IMR-90 (cell line): ENCODE data around the gene COL4A5. TPM values are rescaled to one million over a fixed set of nuclear protein-coding genes. Genes with fewer than 3 reads are reported as not detected.

Experiments used
- ATAC-seq: fragments of 200-7000 bp; cut with Tn5 transposase; 2 replicates; pipeline ENCODE4 v1.9.1; 2020; ENCODE audit warnings: low read depth, mild to moderate bottlenecking, moderate library complexity
- BruUV-seq: library from RNA; stranded (reverse); fragments of 400-500 nt; replicated peaks from 2 replicates; lab custom pipeline; 2021; lab: Mats Ljungman, UMichigan
- CTCF ChIA-PET: fragments of 300-600 bp; formaldehyde crosslinking; extraction: SDS; loops from one replicate; lab custom pipeline; 2021; ENCODE audit warnings: antibody characterized with exemption; lab: Yijun Ruan, JAX
- POLR2A ChIA-PET: fragments of 300-600 bp; sonication (Branson Sonifier 250); formaldehyde crosslinking; loops from one replicate; lab custom pipeline; 2022; ENCODE audit warnings: antibody characterized with exemption; ENCODE audit not compliant: unreplicated experiment; lab: Charles Lee
- DNase-seq: peaks from one replicate; pipeline ENCODE4 v3.0.0; 2013
- H2AFZ ChIP-seq: replicated peaks from 2 replicates; pipeline ENCODE3; 2013; ENCODE audit warnings: low read length, mild to moderate bottlenecking; ENCODE audit not compliant: poor library complexity
- H2AK5ac ChIP-seq: 2 replicates; pipeline ENCODE4 v1.6.1; 2013; ENCODE audit warnings: low read depth, low read length, inconsistent platforms
- H2AK9ac ChIP-seq: replicated peaks from 2 replicates; pipeline ENCODE3; 2013; ENCODE audit warnings: mild to moderate bottlenecking, low read depth, low read length, moderate library complexity; ENCODE audit not compliant: poor library complexity
- H2BK120ac ChIP-seq: 2 replicates; pipeline ENCODE4 v1.6.1; 2013; ENCODE audit warnings: low read depth, low read length, inconsistent platforms
- H2BK15ac ChIP-seq: 3 replicates; pipeline ENCODE4 v1.6.1; 2013; ENCODE audit warnings: low read depth, low read length, inconsistent platforms
- H2BK20ac ChIP-seq: 2 replicates; pipeline ENCODE4 v1.6.1; 2013; ENCODE audit warnings: low read depth, mild to moderate bottlenecking, inconsistent platforms, low read length, moderate library complexity
- H2BK5ac ChIP-seq: 2 replicates; pipeline ENCODE4 v1.6.1; 2013; ENCODE audit warnings: mild to moderate bottlenecking, low read depth, low read length, inconsistent platforms; ENCODE audit not compliant: poor library complexity, severe bottlenecking
- H3K14ac ChIP-seq: replicated peaks from 2 replicates; pipeline ENCODE4 v1.6.1; 2013; ENCODE audit warnings: low read depth, low read length, inconsistent platforms
- H3K18ac ChIP-seq: 2 replicates; pipeline ENCODE4 v1.6.1; 2013; ENCODE audit warnings: low read depth, low read length, control low read depth
- H3K23ac ChIP-seq: 2 replicates; pipeline ENCODE4 v1.6.1; 2013; ENCODE audit warnings: low read depth, low read length, inconsistent platforms
- H3K27ac ChIP-seq: 2 replicates; pipeline ENCODE4 v1.5.1; 2013; ENCODE audit warnings: mild to moderate bottlenecking, control low read depth, low read length; ENCODE audit not compliant: insufficient read depth
- H3K27me3 ChIP-seq: 2 replicates; pipeline ENCODE4 v1.6.1; 2013; ENCODE audit warnings: low read length; ENCODE audit not compliant: control insufficient read depth, insufficient read depth
- H3K36me3 ChIP-seq: 2 replicates; pipeline ENCODE4 v1.6.1; 2013; ENCODE audit warnings: low read length, mixed read lengths; ENCODE audit not compliant: control insufficient read depth, insufficient read depth
- H3K4ac ChIP-seq: 2 replicates; pipeline ENCODE4 v1.6.1; 2013; ENCODE audit warnings: low read depth, low read length, inconsistent platforms
- H3K4me1 ChIP-seq: 2 replicates; pipeline ENCODE4 v1.6.1; 2013; ENCODE audit warnings: low read length, mixed read lengths; ENCODE audit not compliant: control insufficient read depth, insufficient read depth
- H3K4me2 ChIP-seq: 2 replicates; pipeline ENCODE4 v1.6.1; 2013; ENCODE audit warnings: low read depth, mild to moderate bottlenecking, control low read depth, low read length, moderate library complexity
- H3K4me3 ChIP-seq: 2 replicates; pipeline ENCODE4 v1.5.1; 2013; ENCODE audit warnings: low read depth, mild to moderate bottlenecking, control low read depth, low read length, moderate library complexity; ENCODE audit not compliant: insufficient read depth
- H3K56ac ChIP-seq: 2 replicates; pipeline ENCODE4 v1.6.1; 2013; ENCODE audit warnings: low read length, inconsistent platforms; ENCODE audit not compliant: insufficient read depth; ENCODE audit errors: extremely low read depth
- H3K79me1 ChIP-seq, 2 experiments: 2 replicates each; pipeline ENCODE4 v1.6.1; 2013; ENCODE audit warnings: low read length in 2 of 2, inconsistent platforms in 1 of 2, low read depth in 1 of 2
- H3K9ac ChIP-seq: 2 replicates; pipeline ENCODE4 v1.6.1; 2013; ENCODE audit warnings: low read depth, low read length, control low read depth
- H3K9me1 ChIP-seq: 2 replicates; pipeline ENCODE4 v1.6.1; 2013; ENCODE audit warnings: low read length, inconsistent platforms; ENCODE audit not compliant: insufficient read depth
- H3K9me3 ChIP-seq: 2 replicates; pipeline ENCODE4 v1.6.1; 2013; ENCODE audit warnings: low read length; ENCODE audit not compliant: control insufficient read depth, insufficient read depth
- H4K20me1 ChIP-seq: 2 replicates; pipeline ENCODE4 v1.6.1; 2013; ENCODE audit warnings: low read length, inconsistent platforms; ENCODE audit not compliant: insufficient read depth
- H4K5ac ChIP-seq: 2 replicates; pipeline ENCODE4 v1.6.1; 2013; ENCODE audit warnings: mild to moderate bottlenecking, low read depth, low read length, control low read depth
- H4K8ac ChIP-seq, 2 experiments: 2 replicates each; pipeline ENCODE4 v1.6.1; 2013; ENCODE audit warnings: low read depth in 2 of 2, low read length in 2 of 2, control low read depth in 1 of 2, inconsistent platforms in 1 of 2
- H4K91ac ChIP-seq: 2 replicates; pipeline ENCODE4 v1.6.1; 2013; ENCODE audit warnings: low read depth, low read length, inconsistent platforms; ENCODE audit not compliant: insufficient read depth
- BHLHE40 ChIP-seq: fragments of 150-350 bp; IDR thresholded peaks from 2 replicates; pipeline ENCODE4 v1.6.1; 2016; ENCODE audit warnings: mild to moderate bottlenecking, low read depth, low read length
- CHD1 ChIP-seq: IDR thresholded peaks from 2 replicates; pipeline ENCODE4 v1.6.1; 2012; ENCODE audit warnings: low read depth, low read length, improper control_type of control experiment
- MAZ ChIP-seq: IDR thresholded peaks from 2 replicates; pipeline ENCODE4 v1.6.1; 2012; ENCODE audit warnings: low read depth, mild to moderate bottlenecking, low read length, improper control_type of control experiment, moderate library complexity, borderline replicate concordance
- NFE2L2 ChIP-seq: fragments of 150-350 bp; IDR thresholded peaks from 2 replicates; pipeline ENCODE4 v1.6.1; 2016; ENCODE audit warnings: low read depth, mild to moderate bottlenecking, low read length
- POLR2A ChIP-seq: IDR thresholded peaks from 2 replicates; pipeline ENCODE4 v1.6.1; 2012; ENCODE audit warnings: mild to moderate bottlenecking, low read depth, low read length
- RAD21 ChIP-seq: IDR thresholded peaks from 2 replicates; pipeline ENCODE4 v1.6.1; 2012; ENCODE audit warnings: low read length, improper control_type of control experiment
- WGBS, 2 experiments: methylation state at CpG; one replicate each; pipeline versions ENCODE4 v1.1.5 to v1.1.7; 2013; ENCODE audit warnings: missing lambda C conversion rate in 2 of 2; ENCODE audit not compliant: insufficient read length in 1 of 2; ENCODE audit errors: extremely low coverage in 2 of 2; 5-methylcytosine and 5-hydroxymethylcytosine counted together
- dilution Hi-C: fragments of 300-500 bp; cut with HindIII; formaldehyde crosslinking; loops from one replicate; pipeline ENCODE4 v1.14.3; 2018; ENCODE audit warnings: low sequenced_read_pairs; ENCODE audit not compliant: unreplicated experiment
- in situ Hi-C: fragments of 300-500 bp; cut with MboI; formaldehyde crosslinking; loops from 3 replicates; pipeline ENCODE4 v1.14.3; 2019; ENCODE audit warnings: low sequenced_read_pairs, inconsistent platforms, mixed read lengths
- intact Hi-C: fragments of 100-400 bp; cut with micrococcal nuclease; formaldehyde crosslinking; loops from 2 replicates; pipeline ENCODE4 v1.10.0; 2022
- polyA plus RNA-seq, 3 experiments: library from polyadenylated mRNA; depleted of rRNA; stranded (reverse); fragments of >200 nt; gene quantifications; 2 replicates each; pipeline ENCODE4 v1.2.3, GENCODE V29; 2012; ENCODE audit warnings: low replicate concordance in 1 of 3
- total RNA-seq: library from RNA; depleted of rRNA; stranded (reverse); fragments of >200 nt; gene quantifications from 2 replicates; pipeline ENCODE4 v1.2.3, GENCODE V29; 2012
- TF ChIP-seq, protein P1 (sequence below): fragments of 150-350 bp; IDR thresholded peaks from 2 replicates; pipeline ENCODE4 v1.6.1; 2017; ENCODE audit warnings: mild to moderate bottlenecking, antibody characterized with exemption, low read length, low read depth
- TF ChIP-seq, protein P2 (sequence below): conservative IDR thresholded peaks from 2 replicates; pipeline ENCODE4 v1.5.1; 2012; ENCODE audit warnings: mild to moderate bottlenecking, low read depth, low read length, improper control_type of control experiment

The COL4A5 gene
- total and polyA plus RNA-seq, 2 of the 4 experiments (the other 2 are of a cell fraction) = 16.3 to 26.6 TPM

DNA sequence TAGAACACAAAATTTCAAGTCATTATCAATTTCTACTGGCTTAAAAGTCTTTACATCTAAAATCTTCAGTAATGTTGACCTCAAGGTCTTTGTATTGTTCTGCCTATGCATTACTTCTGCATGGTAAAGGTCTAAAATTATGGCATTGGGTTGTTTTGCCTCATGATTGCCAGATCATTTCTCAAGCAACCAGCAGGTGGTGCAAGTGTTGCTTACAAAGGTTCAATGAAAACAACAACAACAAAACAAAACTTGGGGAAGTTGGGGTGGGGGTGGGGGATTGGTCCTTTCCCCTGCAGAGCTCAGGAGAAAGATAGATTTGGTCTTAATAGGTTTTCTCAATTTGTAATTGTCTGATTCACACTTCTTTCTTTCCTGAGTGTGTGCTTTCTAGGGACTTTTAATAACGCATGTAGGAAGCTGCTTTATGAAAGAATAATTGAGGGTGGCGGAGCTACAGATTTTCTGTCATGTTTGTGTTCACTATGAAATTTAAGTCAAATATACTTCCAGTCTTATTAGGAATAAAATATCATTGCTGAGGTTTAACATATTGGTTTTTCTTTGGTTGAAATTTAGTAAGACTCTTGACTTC, 145.1 kb downstream of the COL4A5 start:
- WGBS, 2 experiments = no CpG with 5 or more reads among the region's 2 CpGs
- in situ Hi-C loops (no loop called here), dilution Hi-C loops (no loop called here), intact Hi-C loops (no loop called here)
- TF ChIP-seq, protein P1, sequence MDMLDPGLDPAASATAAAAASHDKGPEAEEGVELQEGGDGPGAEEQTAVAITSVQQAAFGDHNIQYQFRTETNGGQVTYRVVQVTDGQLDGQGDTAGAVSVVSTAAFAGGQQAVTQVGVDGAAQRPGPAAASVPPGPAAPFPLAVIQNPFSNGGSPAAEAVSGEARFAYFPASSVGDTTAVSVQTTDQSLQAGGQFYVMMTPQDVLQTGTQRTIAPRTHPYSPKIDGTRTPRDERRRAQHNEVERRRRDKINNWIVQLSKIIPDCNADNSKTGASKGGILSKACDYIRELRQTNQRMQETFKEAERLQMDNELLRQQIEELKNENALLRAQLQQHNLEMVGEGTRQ = no peak
- TF ChIP-seq BHLHE40 (no peak), RAD21 (no peak), CHD1 (no peak), MAZ (no peak), NFE2L2 (no peak), POLR2A (no peak)
- TF ChIP-seq, protein P2, sequence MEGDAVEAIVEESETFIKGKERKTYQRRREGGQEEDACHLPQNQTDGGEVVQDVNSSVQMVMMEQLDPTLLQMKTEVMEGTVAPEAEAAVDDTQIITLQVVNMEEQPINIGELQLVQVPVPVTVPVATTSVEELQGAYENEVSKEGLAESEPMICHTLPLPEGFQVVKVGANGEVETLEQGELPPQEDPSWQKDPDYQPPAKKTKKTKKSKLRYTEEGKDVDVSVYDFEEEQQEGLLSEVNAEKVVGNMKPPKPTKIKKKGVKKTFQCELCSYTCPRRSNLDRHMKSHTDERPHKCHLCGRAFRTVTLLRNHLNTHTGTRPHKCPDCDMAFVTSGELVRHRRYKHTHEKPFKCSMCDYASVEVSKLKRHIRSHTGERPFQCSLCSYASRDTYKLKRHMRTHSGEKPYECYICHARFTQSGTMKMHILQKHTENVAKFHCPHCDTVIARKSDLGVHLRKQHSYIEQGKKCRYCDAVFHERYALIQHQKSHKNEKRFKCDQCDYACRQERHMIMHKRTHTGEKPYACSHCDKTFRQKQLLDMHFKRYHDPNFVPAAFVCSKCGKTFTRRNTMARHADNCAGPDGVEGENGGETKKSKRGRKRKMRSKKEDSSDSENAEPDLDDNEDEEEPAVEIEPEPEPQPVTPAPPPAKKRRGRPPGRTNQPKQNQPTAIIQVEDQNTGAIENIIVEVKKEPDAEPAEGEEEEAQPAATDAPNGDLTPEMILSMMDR = peak; percentile 12; the same call in 1 of the 2 replicates
- H2BK5ac ChIP-seq = no peak overlapping the region
- no peak overlapping the region for H3K9ac ChIP-seq
- H3K4me3 ChIP-seq = no peak overlapping the region
- H4K91ac ChIP-seq = no peak overlapping the region
- BruUV-seq = no TSS peak
- H3K79me1 ChIP-seq = no peaks in the 10 kb centered on the region
- H3K9me3 ChIP-seq = no peaks in the 10 kb centered on the region
- H3K56ac ChIP-seq = no peak overlapping the region
- no peak overlapping the region for H2AK5ac ChIP-seq
- H3K14ac ChIP-seq = no peak overlapping the region
- H3K4me1 ChIP-seq = no peaks in the 10 kb centered on the region
- ChIA-PET CTCF (no interaction called here), POLR2A (no interaction called here)
- H3K9me1 ChIP-seq = no peaks in the 10 kb centered on the region
- no peak overlapping the region for H2AFZ ChIP-seq
- no peak overlapping the region for H3K23ac ChIP-seq
- H4K20me1 ChIP-seq = no peaks in the 10 kb centered on the region
- ATAC-seq (no peak), DNase-seq (no peak)
- H2BK15ac ChIP-seq = no peak overlapping the region
- peaks cover 2% of the 10 kb centered on the region for H3K36me3 ChIP-seq
- H2BK120ac ChIP-seq = no peak overlapping the region
- H3K4ac ChIP-seq = no peak overlapping the region
- H2AK9ac ChIP-seq = no peak overlapping the region
- H4K8ac ChIP-seq = no peak overlapping the region
- H3K18ac ChIP-seq = no peak overlapping the region
- no peak overlapping the region for H3K4me2 ChIP-seq
- H3K27me3 ChIP-seq = no peaks in the 10 kb centered on the region
- no peak overlapping the region for H2BK20ac ChIP-seq
- no peak overlapping the region for H3K27ac ChIP-seq
- no peak overlapping the region for H4K5ac ChIP-seq
